ENCODE measurements around the gene CKMT2.

- TF ChIP-seq CTCF (IDR thresholded peaks at IDR 0.05; ENCODE audit: extremely low read depth in 1 of 2, insufficient read depth in 1 of 2, low read depth in 1 of 2, low read length in 2 of 2) = no peak
- TF ChIP-seq POLR2A (IDR thresholded peaks at IDR 0.05; ENCODE audit: low read depth, low read length) = no peak
- no peak for TF ChIP-seq FOS (IDR thresholded peaks at IDR 0.05; ENCODE audit: borderline replicate concordance, insufficient read depth, low read length)
- no peak for TF ChIP-seq POLR2AphosphoS5 (IDR thresholded peaks at IDR 0.05; ENCODE audit: insufficient read depth, low read depth, low read length)
- TF ChIP-seq MAX (IDR thresholded peaks at IDR 0.05; ENCODE audit: insufficient read depth, insufficient read length) = no peak
- TF ChIP-seq MYC (IDR thresholded peaks at IDR 0.05; ENCODE audit: low read depth, low read length) = no peak
- TF ChIP-seq GATA2 (IDR thresholded peaks at IDR 0.05; ENCODE audit: insufficient read depth, insufficient read length, low read depth, low read length) = no peak
Measured at GRCh38 chr5:81313686-81314085, 80.6 kb downstream of the CKMT2 start.
